ENCODE data around the gene CA6.
"Not testable (repeated sequence)": the region's sequence is repeated elsewhere in the genome, so short reads cannot be mapped to it uniquely, and the experiment has no call there.

The CA6 gene

DNA sequence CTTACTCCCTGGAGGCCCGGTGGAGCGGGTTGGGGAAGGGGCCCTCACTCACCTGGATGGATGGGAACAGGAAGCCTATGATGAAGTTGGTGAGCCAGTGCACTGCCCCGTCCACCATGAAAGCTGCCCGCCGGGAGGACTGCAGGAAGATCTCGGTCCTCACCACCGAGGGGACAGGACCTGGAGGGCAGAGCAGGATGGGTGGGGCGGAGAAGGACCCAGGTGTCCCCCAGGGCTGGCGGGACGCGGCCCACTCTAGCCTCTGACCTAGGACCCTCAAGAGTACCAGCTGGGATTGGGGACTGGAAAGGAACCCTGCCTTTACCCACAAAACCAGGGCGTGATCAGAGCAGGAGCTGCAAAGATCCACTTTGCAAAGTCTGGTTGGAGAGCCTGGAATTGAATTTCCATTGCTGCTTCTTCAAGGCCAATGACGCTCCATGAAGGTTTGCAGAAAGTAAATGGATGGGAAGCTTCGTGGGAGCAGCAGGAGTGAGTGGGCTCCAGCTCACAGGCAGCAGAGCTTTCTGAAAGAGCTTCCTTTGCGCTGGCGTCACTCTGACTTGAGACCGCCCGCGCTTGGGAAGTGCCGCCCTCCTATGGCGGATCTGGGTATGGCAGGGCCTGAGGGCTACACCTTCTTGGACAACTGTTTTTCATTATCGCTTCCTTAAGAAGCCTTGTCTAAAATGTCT lies 59.2 kb downstream of the CA6 start:
- DNase-seq (ENCODE audit: low spot score), result peak; percentile 78

DNA sequence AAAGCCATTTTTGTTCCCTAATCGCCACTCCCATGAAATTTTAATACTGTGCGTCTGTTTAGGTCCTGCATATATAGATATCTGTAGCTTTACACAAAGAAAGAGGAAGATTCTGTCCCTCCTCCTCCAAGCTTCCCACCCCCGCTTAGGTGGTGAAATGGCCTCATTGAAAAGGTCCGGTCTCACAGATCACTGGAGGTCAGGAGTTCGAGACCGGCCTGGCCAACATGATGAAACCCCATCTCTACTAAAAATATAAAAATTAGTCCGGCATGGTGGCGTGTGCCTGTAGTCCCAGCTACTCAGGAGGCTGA lies 59.7 kb downstream of the CA6 start:
- no peak for DNase-seq (ENCODE audit: low spot score)

DNA sequence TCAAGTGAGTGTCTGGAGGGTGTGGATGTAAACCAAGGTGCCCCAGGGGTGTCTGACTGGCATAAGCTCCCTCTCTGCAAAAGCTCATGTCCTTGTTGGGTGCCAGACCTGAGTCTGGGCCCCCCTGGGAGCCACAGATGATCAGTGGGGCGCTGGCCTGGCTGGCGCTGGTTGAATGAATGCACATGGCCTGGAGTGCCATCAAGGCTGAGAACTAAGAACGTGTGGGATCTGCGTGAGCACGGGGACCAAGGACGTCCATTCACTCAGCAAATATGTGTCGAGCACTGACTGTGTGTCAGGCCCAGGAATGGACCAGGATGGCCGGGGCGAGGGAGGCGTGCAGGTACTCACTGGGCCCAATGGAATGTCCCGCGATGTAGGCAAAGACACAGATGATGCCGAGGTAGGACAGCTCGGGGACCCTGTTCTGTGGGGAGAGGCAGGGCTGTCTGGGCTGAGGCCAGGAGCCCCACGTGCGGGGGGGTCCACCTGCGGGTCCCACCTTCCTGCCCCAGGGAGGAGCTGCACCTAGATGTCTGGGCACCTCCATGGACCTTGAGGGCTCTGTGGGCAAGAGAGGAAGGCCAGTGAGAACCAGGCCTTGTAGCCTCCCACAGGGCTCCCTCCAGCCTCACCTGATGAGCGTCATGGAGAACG lies 61.4 kb downstream of the CA6 start:
- no peak for DNase-seq (ENCODE audit: low spot score)

DNA sequence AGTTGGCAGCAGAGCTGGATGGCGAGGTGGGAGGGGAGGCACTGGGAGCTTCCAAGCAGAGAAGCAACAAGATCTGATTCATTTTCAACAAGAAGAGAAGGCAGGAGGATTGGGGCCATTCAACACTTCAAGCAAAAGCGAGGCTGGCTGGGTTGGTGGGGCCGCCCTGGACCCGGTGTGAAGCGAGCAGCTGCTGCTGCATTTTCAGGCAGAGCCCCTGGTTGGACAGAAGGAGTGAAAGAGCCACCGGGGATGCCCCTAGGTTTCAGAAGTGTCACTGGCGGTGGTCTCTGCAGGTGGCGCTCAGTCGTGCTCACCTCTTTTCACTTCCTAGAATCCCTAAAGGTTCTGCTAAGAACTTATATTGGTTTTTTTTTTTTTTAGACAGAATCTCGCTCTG lies 62.6 kb downstream of the CA6 start:
- DNase-seq (ENCODE audit: low spot score), result no peak

DNA sequence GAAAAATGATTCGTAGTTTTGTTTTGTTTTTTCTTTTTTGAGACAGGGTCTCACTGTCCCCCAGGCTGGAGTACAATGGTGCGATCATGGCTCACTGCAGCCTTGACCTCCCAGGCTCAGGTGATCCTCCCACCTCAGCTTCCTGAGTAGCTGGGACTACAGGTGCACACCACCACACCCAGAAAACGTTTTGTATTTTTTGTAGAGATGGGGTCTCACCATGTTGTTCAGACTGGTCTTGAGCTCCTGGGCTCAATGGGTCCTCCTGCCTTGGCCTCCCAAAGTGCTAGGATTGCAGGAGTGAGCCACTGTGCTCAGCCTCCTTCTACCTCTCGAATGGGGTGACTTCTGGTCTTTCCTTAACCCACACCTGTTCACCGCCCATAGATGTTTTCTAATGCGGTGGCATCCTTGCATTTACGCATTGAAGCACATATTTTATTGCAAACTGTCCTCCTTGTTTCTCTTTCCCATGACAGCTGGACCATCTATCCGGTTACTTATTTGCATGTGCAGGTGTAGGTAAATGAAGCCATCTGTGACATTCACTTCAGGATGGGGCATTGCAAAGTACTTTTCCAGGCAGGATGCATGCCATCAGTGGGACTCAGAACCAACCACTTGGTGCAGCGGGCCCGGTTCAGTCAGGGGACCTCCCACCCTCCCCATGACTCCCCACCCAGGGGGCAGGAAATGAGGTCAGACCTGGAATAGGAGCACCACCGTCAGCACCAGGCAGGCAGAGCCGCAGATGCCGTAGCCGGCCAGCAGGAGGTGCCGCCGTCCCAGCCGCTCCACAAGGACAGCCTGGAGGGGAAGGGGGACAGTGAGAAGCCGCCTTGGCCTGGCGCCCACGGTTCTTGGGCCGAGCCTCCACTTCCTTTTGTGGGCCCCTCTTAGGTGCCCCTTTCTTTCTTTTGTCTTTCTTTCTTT lies 64.0 kb downstream of the CA6 start:
- peak; percentile 74 for DNase-seq (ENCODE audit: low spot score)

DNA sequence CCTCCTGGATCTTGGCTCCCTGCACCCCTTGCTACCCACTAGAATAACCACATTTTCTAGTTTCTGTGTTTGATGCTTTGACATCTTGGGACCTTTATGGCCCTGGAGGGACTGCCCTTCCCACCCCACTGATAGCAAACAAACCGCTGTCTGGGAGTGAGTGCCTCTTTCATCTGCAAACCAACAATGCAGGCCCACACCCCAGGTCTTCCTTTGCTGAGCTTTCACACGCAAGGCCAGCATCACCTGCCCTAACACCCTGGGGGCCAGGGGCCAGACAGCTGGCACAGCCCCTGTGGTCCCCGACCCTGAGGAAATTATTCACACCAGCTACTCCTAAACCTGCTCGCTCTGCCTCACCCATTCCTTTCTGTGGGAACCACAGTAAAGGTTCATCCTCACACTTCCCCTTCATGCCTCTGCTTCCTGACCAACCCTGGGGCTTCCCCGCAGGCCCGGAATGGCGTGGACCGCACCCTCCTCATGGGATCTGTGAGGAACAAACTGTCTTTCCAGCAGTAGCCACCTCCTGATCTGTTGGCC lies 65.2 kb downstream of the CA6 start:
- no peak for DNase-seq (ENCODE audit: low spot score)

DNA sequence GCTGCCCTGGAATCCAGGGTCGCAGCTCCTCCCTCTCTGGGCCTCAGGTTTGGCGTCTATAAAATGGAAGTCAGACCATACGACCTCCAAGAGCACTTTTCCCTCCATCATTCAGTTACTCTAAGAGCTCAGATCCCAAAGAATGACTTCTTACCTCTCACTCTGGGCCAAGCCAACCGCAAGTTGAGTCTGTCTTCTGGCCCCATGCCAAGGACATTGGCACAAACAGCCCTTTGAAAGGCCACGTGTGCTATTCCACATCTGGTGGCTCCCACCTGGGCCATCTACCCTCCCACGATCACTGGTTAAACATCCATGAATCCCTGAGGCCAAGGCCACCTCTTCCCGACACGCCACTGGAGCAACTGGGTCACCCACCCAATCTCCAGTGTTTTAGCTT lies 68.2 kb downstream of the CA6 start:
- DNase-seq (ENCODE audit: low spot score), result no peak

DNA sequence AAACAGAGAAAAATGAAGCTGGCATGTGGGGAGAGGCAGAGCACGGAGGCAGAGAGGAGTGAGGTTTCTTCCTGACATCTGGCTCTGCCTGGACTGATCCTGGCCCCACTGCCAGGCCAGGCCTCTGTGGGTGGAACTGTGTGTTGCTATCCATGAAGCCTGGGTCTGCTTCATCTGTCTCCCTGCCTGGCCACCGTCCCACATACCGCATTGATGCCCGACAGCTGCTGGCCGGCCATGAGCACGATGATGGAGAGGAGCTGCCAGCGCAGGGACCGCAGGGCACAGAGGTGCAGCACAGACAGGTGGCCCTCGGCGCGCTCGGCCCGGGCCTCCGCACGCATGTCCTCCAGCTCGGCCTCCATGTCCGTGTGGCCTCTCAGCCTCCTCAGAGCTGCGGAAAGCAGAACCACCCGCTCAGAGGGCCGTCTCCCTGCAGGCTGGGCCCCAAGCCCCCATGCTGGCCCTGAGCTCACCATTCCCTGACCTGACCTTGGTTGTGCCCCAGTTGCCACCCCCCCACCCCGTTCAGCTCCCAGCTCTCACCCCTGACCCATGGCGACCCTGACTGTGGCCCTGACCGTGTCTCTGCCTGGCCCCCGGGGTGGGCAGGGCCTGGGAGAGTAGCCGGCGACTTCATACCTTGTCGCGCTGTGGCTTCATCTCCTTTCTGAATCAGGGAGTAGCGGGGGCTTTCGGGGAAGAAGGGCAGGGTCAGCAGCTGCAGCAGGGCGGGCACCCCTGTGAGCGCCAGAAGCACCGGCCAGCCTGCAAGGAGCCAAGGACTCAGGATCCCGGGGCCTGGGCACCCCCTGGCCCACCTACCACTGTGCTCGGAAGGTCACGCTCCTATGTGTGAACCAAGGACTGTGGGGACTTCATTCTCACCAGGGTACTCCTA lies 69.1 kb downstream of the CA6 start:
- DNase-seq (ENCODE audit: low spot score), result no peak

DNA sequence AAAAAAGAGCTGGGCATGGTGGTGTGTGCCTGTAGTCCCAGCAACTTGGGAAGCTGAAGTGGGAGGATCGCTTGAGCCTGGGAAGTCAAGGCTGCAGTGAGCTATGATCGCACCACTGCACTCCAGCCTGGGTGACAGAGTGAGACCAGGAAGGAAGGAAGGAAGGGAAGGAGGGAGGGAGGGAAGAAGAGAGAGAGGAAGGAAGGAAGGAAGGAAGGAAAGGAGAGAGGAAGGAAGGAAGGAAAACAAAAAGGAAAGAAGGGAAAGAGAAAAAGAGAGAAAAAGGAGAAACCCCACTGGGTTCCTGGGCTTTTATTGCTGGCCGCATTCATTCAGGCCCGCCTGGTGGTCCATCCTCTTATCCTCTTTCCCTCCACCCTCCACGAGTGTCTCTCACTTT lies 70.8 kb downstream of the CA6 start:
- DNase-seq (ENCODE audit: low spot score), result no peak

DNA sequence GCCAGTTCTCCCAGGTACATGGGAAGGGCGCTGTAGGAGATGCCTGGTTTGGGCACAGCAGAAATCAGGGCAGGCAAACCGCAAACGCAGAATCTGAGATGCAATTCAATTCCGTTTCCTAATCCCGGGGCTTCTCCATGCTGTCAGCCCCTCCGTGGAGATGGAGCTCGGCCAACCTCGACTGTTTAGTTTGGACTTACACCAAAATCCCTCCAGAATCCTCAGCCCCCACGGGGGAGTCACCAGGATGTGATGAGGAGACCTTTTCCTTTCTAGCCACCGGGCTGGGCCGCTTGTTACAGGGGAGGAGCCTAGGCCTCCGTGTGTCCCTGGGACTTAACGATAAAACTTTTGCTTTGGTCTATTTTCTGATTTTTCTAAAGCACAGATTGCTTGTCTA lies 72.7 kb downstream of the CA6 start:
- DNase-seq (ENCODE audit: low spot score), result no peak

DNA sequence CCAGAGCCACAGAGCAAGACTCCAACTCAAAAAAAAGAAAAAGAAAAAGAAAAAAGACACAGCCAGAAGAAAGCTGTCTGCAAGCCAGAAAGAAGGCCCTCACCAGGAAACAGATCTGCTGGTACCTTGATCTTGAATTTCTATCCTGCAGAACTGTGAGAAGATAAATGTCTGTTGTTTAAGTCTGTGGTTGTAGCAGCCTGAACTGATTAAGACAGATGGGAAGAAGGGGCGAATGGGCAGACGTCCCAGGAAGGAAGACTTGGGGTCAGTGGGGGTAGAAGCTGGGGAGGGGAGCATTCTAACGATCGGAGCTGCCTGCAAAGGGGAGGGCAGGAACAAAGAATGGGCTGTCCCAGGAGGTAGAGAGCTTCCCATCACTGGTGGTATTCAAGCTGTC lies 74.2 kb downstream of the CA6 start:
- no peak for DNase-seq (ENCODE audit: low spot score)

DNA sequence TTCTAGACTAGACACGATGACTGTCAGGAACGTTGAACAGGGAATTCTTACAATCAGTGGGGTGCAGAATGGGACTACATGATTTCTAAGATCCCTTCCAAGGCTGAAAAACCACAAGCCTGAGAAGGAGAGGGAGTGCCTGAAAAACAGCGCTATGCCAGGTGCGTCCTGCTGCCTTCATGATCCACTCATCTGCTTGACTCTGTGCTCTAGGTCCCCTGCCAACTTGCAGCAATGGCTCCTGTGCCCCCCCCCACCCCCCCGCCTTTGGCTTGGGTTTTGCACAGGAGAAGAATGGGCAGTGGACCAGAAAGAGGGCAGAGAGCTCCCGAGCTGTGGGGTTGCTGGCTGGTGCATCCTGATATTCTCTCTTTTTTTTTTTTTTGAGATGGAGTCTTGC lies 74.6 kb downstream of the CA6 start:
- DNase-seq (ENCODE audit: low spot score), result no peak

DNA sequence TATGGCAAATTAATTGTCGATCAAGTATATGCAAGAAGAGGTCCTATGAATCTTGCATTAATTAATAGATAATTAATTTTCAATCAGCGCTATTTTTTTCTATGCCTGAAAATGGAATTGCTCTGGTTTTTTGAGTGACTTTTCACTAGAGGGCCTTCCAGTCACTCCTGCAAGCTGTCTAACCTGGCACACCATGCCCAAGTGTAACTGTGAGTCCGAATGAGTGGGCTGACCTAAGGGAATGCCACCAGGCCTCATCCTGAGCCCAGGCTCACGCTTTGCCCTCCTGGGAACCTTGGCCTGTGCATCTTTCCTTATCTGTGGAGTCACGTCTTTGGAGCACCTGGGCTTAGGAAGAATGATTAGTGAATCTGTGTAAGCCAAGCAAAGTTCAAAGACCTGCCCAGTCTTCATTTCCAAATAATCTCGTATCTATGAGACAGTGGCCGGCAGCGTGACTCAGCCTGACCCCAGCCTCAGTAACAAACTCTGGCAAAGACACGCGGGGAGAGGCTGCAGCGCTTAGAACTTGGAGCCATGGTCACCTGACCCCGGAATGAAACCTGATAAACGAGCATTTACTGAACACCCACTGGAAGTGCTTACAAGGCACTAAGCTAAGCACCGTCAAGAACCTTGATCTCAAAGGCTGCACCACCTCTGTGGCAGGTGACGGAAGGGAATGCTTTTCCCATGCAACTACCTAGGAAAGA lies 76.5 kb downstream of the CA6 start:
- not testable (repeated sequence) for DNase-seq (ENCODE audit: low spot score)

DNA sequence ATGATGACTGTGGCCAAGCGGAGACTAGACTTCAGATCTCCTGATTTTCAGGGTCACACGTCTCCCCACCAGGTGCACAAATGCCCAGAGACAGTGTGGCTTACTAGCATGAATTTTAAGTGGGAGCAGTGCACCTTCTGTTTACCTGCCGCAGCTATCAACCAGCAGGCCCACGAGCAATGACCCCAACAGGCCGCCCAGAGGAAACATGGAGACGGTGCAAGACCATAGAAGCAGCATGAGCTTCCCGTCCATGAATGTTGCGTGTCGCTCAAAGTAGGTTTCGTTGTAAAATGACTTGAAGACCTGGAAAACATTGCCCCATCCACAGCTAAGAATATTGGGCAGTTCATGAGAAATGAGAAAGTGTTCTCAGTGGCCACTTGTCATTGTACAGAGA lies 77.1 kb downstream of the CA6 start:
- no peak for DNase-seq (ENCODE audit: low spot score)

Data from HuH-7 (cell line).